ENCODE results near the gene PRR7. TPM values are rescaled to one million over a fixed set of nuclear protein-coding genes. Genes with fewer than 3 reads are reported as not detected.

The PRR7 gene
- total RNA-seq, 1 donor from 2014 or later = 1.7 TPM

DNA sequence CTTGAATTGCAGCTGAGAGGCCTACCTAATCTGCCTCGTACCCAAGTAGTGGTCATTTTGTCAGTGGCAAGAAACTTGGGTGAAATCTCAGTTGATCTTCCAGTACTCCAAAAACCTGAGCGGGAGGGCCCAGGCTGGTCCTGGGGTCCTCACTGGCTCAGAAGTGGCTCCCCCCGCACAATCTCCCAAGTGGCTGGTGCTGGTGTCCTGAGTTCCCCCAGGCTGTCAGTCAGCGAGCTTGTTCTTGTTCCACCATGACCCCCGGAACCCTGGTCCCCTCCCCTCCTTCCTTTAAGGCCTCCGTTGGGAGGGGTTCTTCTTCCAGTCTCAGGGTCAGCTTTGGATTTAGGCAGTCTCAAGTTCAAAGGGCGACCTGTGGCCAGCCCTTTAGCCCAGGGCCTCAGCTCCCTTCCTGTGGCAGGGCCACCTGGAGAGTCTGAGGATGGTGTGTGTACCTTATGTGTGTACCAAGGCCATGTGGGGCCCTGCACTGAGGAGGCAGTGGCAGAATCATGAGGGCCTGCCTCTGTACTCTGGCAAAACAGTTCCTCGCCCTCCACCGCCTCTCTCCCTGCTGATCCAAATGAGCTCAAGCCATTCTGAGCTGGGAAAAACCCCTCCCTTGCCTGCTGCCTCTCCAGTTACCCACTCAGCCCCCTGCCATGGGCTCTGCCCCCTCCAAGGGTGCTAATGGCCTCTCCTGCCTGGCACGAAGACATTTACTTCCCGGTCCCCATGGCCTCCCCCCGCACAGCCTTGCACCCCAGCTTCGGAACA, 31.3 kb downstream of the PRR7 start:
- H3K27me3 ChIP-seq (ENCODE audit: low read depth) = no peaks in the 10 kb centered on the region
- peaks cover 24% of the 10 kb centered on the region for H3K4me1 ChIP-seq
- no peak overlapping the region for H3K27ac ChIP-seq
- intact Hi-C loops (cut with DNase I) = no loop called here
- H3K4me3 ChIP-seq = no peak overlapping the region
- H3K9me3 ChIP-seq = no peaks in the 10 kb centered on the region
- no peak for ATAC-seq
- no peak for DNase-seq
- TF ChIP-seq, protein P1, sequence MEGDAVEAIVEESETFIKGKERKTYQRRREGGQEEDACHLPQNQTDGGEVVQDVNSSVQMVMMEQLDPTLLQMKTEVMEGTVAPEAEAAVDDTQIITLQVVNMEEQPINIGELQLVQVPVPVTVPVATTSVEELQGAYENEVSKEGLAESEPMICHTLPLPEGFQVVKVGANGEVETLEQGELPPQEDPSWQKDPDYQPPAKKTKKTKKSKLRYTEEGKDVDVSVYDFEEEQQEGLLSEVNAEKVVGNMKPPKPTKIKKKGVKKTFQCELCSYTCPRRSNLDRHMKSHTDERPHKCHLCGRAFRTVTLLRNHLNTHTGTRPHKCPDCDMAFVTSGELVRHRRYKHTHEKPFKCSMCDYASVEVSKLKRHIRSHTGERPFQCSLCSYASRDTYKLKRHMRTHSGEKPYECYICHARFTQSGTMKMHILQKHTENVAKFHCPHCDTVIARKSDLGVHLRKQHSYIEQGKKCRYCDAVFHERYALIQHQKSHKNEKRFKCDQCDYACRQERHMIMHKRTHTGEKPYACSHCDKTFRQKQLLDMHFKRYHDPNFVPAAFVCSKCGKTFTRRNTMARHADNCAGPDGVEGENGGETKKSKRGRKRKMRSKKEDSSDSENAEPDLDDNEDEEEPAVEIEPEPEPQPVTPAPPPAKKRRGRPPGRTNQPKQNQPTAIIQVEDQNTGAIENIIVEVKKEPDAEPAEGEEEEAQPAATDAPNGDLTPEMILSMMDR (IDR thresholded peaks at IDR 0.05) = no peak
- peaks cover 7% of the 10 kb centered on the region for H3K36me3 ChIP-seq

DNA sequence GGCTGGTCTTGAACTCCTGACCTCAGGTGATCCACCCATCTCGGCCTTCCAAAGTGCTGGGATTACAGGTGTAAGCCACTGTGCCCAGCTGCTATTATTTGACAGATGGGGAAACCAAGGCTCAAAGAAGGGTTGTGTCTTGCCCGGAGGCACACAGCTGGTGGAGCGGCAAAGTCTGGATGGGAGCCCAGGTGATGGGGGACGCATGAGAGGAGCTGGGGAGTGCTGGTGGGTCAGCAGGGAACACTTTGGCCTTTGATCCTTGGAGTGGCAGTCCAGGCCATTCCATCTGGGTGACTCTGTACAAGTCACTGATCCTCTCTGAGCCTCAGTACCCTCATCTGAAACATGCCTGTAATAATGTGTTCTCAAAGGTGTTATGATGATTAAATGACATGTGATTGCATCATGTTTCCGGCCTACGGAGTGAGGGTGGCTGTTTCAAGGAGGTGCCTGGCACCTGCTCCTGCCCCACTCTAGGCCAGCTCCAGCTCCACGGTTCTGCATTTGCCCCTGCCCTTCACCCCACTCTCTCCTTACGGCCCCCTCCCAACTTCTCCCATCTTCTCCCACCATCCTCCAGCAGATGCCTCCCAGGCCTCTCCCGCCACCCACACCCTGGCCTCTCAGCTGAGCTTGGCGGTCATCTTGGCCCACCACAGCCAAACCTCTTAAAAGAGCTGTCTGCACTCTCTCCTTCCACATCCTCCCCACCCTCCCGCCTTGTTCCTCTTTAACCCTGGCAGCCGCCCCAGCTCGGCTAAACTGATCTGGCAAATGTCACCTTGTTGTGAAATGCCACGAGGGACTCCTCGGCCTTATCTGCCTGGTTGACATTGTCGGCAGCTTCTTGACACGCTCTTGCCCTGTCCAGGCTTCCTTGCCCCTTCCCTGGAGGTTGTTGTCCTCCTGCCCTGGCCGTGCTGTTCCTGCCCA, 32.4 kb downstream of the PRR7 start:
- H3K27me3 ChIP-seq (ENCODE audit: low read depth) = no peaks in the 10 kb centered on the region
- peak; percentile 78 to 79 for ATAC-seq
- peak; percentile 79 for DNase-seq
- H3K9me3 ChIP-seq = no peaks in the 10 kb centered on the region
- TF ChIP-seq, protein P1 (IDR thresholded peaks at IDR 0.05) = no peak
- H3K4me3 ChIP-seq = no peak overlapping the region
- H3K4me1 ChIP-seq = peaks cover 24% of the 10 kb centered on the region
- intact Hi-C loops (cut with DNase I) = no loop called here
- peaks cover 17% of the 10 kb centered on the region for H3K36me3 ChIP-seq
- H3K27ac ChIP-seq = peak overlapping the region; percentile 62

DNA sequence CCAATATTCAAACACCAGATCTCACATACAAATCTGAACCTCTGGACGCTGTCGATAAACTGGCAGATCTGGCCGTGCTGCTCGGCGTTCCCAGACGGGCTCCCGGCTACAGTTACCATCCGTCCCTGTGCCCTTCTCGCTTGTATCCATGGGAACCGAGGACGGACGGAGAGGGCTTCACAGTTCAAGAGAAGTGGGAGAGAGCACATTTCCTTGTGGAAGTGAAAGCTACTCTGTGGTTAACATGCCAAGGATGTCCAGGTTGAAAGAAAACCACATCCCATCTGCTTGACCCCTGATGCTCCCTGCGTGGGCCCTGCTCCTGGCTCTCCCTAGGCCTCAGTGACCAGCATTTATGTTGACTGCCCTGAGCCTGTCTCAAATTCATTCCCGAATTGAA, 33.2 kb downstream of the PRR7 start:
- TF ChIP-seq, protein P1 (IDR thresholded peaks at IDR 0.05) = no peak
- peak overlapping the region; percentile 62 for H3K27ac ChIP-seq
- H3K4me3 ChIP-seq = no peak overlapping the region
- peaks cover 18% of the 10 kb centered on the region for H3K36me3 ChIP-seq
- peaks cover 24% of the 10 kb centered on the region for H3K4me1 ChIP-seq
- intact Hi-C loops (cut with DNase I) = no loop called here
- H3K9me3 ChIP-seq = no peaks in the 10 kb centered on the region
- no peaks in the 10 kb centered on the region for H3K27me3 ChIP-seq (ENCODE audit: low read depth)
- ATAC-seq (peak; percentile 35 to 36), DNase-seq (no peak)

DNA sequence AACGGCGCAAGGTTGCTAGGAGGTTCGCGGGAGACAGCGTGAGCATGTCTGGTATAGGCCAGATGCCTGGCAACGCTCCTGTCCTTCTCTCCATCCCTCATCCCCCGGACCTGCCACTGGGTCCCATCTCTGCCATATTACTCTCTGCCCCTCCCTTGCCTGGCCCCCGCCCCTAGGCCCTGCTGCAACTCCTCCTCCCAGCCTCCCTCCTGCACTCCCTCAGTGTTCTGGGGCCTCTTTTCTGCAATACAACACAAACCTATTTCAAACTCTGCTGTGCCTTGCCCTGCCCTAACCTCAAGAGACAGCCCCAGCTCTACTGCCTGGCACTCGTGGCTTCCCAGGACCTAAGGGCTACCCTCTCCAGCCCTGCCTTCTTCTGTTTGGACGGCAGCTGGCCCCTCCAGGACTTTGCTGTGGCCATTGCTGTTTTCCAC, 35.8 kb downstream of the PRR7 start:
- Histone ChIP-seq H3K4me3 (no peak overlapping the region), H3K9me3 (no peaks in the 10 kb centered on the region), H3K4me1 (peaks cover 24% of the 10 kb centered on the region), H3K27me3 (ENCODE audit: low read depth) (no peaks in the 10 kb centered on the region), H3K36me3 (peaks cover 40% of the 10 kb centered on the region), H3K27ac (no peak overlapping the region)
- TF ChIP-seq, protein P1 (IDR thresholded peaks at IDR 0.05) = no peak
- ATAC-seq (no peak), DNase-seq (no peak)
- intact Hi-C loops (cut with DNase I) = no loop called here

DNA sequence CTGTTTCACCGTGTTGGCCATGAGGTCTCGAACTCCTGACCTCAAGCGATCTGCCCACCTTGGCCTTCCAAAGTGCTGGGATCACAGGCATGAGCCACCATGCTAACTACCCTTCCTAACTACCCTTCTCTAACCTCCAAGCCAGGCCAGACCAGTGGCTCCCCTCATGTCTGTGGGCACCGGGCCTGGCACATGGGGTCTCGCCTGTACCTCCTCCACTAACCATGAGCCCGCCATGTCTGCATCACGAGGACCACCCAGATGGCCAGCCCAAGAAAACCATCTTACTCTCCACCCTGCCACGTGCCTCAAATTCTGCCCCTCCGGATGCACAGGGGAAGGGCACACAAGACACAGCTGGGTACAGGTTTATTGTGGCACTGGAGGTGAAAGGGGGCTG, 36.4 kb downstream of the PRR7 start:
- ATAC-seq (no peak), DNase-seq (no peak)
- H3K9me3 ChIP-seq = no peaks in the 10 kb centered on the region
- intact Hi-C loops (cut with DNase I) = no loop called here
- H3K27me3 ChIP-seq (ENCODE audit: low read depth) = no peaks in the 10 kb centered on the region
- no peak overlapping the region for H3K27ac ChIP-seq
- peaks cover 24% of the 10 kb centered on the region for H3K4me1 ChIP-seq
- H3K4me3 ChIP-seq = no peak overlapping the region
- peaks cover 46% of the 10 kb centered on the region for H3K36me3 ChIP-seq
- TF ChIP-seq, protein P1 (IDR thresholded peaks at IDR 0.05) = no peak

All from lower lobe of right lung (tissue), 2 donors.